Stimulated activated naive B cell treated with anti-CD40 and anti-IgM and Interleukin-4, amounts not matched to agents 10 μg/mL and 1 μg/mL and 100 μg/mL, for 72 hours (primary cell): Measurements from ENCODE around the gene NLK.
"Not testable (repeated sequence)": the region's sequence is repeated elsewhere in the genome, so short reads cannot be mapped to it uniquely, and the experiment has no call there.

Experiments used
- ATAC-seq, 2 donors: fragments of 150-1000 bp; cut with Tn5 transposase; replicated peaks; 2 replicates each; pipeline ENCODE4 v1.10.0; 2021; ENCODE audit warnings: moderate library complexity in 1 of 2
- DNase-seq: peaks from one replicate; pipeline ENCODE4 v3.0.0; 2021
- H3K27ac Mint-ChIP-seq: one replicate; pipeline ENCODE4 v1.8.0; 2022; ENCODE audit warnings: mild to moderate bottlenecking, mixed read lengths
- H3K27me3 Mint-ChIP-seq, 2 donors: one replicate each; pipeline ENCODE4 v1.8.0; 2022; ENCODE audit warnings: mixed read lengths in 2 of 2
- H3K36me3 Mint-ChIP-seq, 2 donors: one replicate each; pipeline ENCODE4 v1.8.0; 2022; ENCODE audit warnings: mixed read lengths in 2 of 2, mild to moderate bottlenecking in 1 of 2
- H3K4me1 Mint-ChIP-seq, 2 donors: one replicate each; pipeline ENCODE4 v1.8.0; 2022; ENCODE audit warnings: mixed read lengths in 2 of 2, mild to moderate bottlenecking in 1 of 2
- H3K4me3 Mint-ChIP-seq, 2 donors: one replicate each; pipeline ENCODE4 v1.8.0; 2022; ENCODE audit warnings: mild to moderate bottlenecking in 2 of 2, mixed read lengths in 2 of 2, moderate library complexity in 1 of 2
- H3K9me3 Mint-ChIP-seq, 2 donors: one replicate each; pipeline ENCODE4 v1.8.0; 2022; ENCODE audit warnings: mixed read lengths in 2 of 2, mild to moderate bottlenecking in 1 of 2

The NLK gene

GRCh38 chr17:28097254-28097653, 54.8 kb downstream of the NLK start:
- Mint-ChIP-seq H3K4me1 (peaks cover 14 to 36% of the 10 kb centered on the region in 2 donors), H3K9me3 (no peaks in the 10 kb centered on the region), H3K27me3 (no peaks in the 10 kb centered on the region), H3K36me3 (peaks cover 3 to 11% of the 10 kb centered on the region in 2 donors), H3K4me3 (no peak overlapping the region), H3K27ac (no peak overlapping the region)
- no peak for ATAC-seq
- DNase-seq = no peak

- Mint-ChIP-seq H3K27ac (peak overlapping the region; percentile 77), H3K4me1 (peaks cover 14 to 36% of the 10 kb centered on the region in 2 donors), H3K4me3 (peak overlapping the region; percentile 48), H3K9me3 (no peaks in the 10 kb centered on the region), H3K27me3 (no peaks in the 10 kb centered on the region), H3K36me3 (peaks cover 3 to 11% of the 10 kb centered on the region in 2 donors)
- ATAC-seq (peak; percentile 93 to 98), DNase-seq (no peak)
Observed at GRCh38 chr17:28097901-28098300, 55.4 kb downstream of the NLK start.

- H3K4me3 Mint-ChIP-seq, H3K27ac Mint-ChIP-seq, DNase-seq, H3K27me3 Mint-ChIP-seq, H3K9me3 Mint-ChIP-seq, ATAC-seq: not testable (repeated sequence)
- Mint-ChIP-seq H3K36me3 (peaks cover 3 to 11% of the 10 kb centered on the region in 2 donors), H3K4me1 (peaks cover 12 to 36% of the 10 kb centered on the region in 2 donors)
Observed at GRCh38 chr17:28098591-28098990, 56.1 kb downstream of the NLK start.

GRCh38 chr17:28100251-28100650, 57.8 kb downstream of the NLK start:
- Mint-ChIP-seq H3K4me1 (peaks cover 10 to 23% of the 10 kb centered on the region in 2 donors), H3K9me3 (no peaks in the 10 kb centered on the region), H3K36me3 (peaks cover 3 to 11% of the 10 kb centered on the region in 2 donors), H3K4me3 (no peak overlapping the region), H3K27ac (no peak overlapping the region), H3K27me3 (no peaks in the 10 kb centered on the region)
- ATAC-seq = no peak
- no peak for DNase-seq

- H3K9me3 Mint-ChIP-seq = no peaks in the 10 kb centered on the region
- no peaks in the 10 kb centered on the region for H3K27me3 Mint-ChIP-seq
- no peak for DNase-seq
- no peak overlapping the region for H3K4me3 Mint-ChIP-seq
- no peak for ATAC-seq
- H3K36me3 Mint-ChIP-seq = peaks cover 3 to 11% of the 10 kb centered on the region in 2 donors
- H3K4me1 Mint-ChIP-seq = peaks cover 10 to 23% of the 10 kb centered on the region in 2 donors
- H3K27ac Mint-ChIP-seq = no peak overlapping the region
Observed at GRCh38 chr17:28100936-28101335, 58.5 kb downstream of the NLK start.

GRCh38 chr17:28101919-28102318, 59.4 kb downstream of the NLK start:
- no peak overlapping the region for H3K4me3 Mint-ChIP-seq
- H3K36me3 Mint-ChIP-seq = peaks cover 3 to 11% of the 10 kb centered on the region in 2 donors
- H3K27me3 Mint-ChIP-seq = no peaks in the 10 kb centered on the region
- ATAC-seq = no peak
- H3K27ac Mint-ChIP-seq = no peak overlapping the region
- DNase-seq = no peak
- H3K9me3 Mint-ChIP-seq = no peaks in the 10 kb centered on the region
- peaks cover 5 to 14% of the 10 kb centered on the region in 2 donors for H3K4me1 Mint-ChIP-seq

- H3K4me3 Mint-ChIP-seq = no peak overlapping the region
- no peaks in the 10 kb centered on the region for H3K27me3 Mint-ChIP-seq
- no peak for ATAC-seq
- no peak overlapping the region for H3K27ac Mint-ChIP-seq
- H3K36me3 Mint-ChIP-seq = peaks cover 7 to 9% of the 10 kb centered on the region in 2 donors
- DNase-seq = no peak
- H3K4me1 Mint-ChIP-seq = peaks cover 2 to 3% of the 10 kb centered on the region in 2 donors
- peaks cover 4 to 5% of the 10 kb centered on the region in 2 donors for H3K9me3 Mint-ChIP-seq
Observed at GRCh38 chr17:28105501-28105900, 63.0 kb downstream of the NLK start.

GRCh38 chr17:28110184-28110583, 67.7 kb downstream of the NLK start:
- Mint-ChIP-seq H3K4me1 (peaks cover 6 to 8% of the 10 kb centered on the region in 2 donors), H3K27me3 (no peaks in the 10 kb centered on the region), H3K27ac (no peak overlapping the region), H3K36me3 (peaks cover 7% of the 10 kb centered on the region in 2 donors), H3K4me3 (no peak overlapping the region), H3K9me3 (peaks cover 5 to 6% of the 10 kb centered on the region in 2 donors)
- DNase-seq (no peak), ATAC-seq (no peak)

GRCh38 chr17:28112181-28112580, 69.7 kb downstream of the NLK start:
- Mint-ChIP-seq H3K27me3 (no peaks in the 10 kb centered on the region), H3K27ac (no peak overlapping the region), H3K4me1 (peaks cover 11 to 12% of the 10 kb centered on the region in 2 donors), H3K36me3 (peaks cover 7% of the 10 kb centered on the region in 2 donors), H3K9me3 (peaks cover 5 to 6% of the 10 kb centered on the region in 2 donors), H3K4me3 (no peak overlapping the region)
- ATAC-seq = no peak
- DNase-seq = no peak

GRCh38 chr17:28112606-28113005, 70.1 kb downstream of the NLK start:
- no peak for DNase-seq
- H3K9me3 Mint-ChIP-seq = peaks cover 5 to 6% of the 10 kb centered on the region in 2 donors
- H3K27ac Mint-ChIP-seq = no peak overlapping the region
- ATAC-seq = no peak
- peaks cover 11 to 12% of the 10 kb centered on the region in 2 donors for H3K4me1 Mint-ChIP-seq
- peaks cover 7% of the 10 kb centered on the region in 2 donors for H3K36me3 Mint-ChIP-seq
- H3K4me3 Mint-ChIP-seq = no peak overlapping the region
- no peaks in the 10 kb centered on the region for H3K27me3 Mint-ChIP-seq

- Mint-ChIP-seq H3K4me3 (no peak overlapping the region), H3K4me1 (peaks cover 11 to 12% of the 10 kb centered on the region in 2 donors)
Observed at GRCh38 chr17:28113269-28113668, 70.8 kb downstream of the NLK start.

GRCh38 chr17:28115046-28115445, 72.6 kb downstream of the NLK start:
- H3K9me3 Mint-ChIP-seq = peaks cover 5 to 6% of the 10 kb centered on the region in 2 donors
- no peak overlapping the region for H3K27ac Mint-ChIP-seq
- no peak for ATAC-seq
- H3K36me3 Mint-ChIP-seq = peaks cover 6 to 7% of the 10 kb centered on the region in 2 donors
- no peaks in the 10 kb centered on the region for H3K27me3 Mint-ChIP-seq
- no peak overlapping the region for H3K4me3 Mint-ChIP-seq
- no peak for DNase-seq
- peaks cover 11 to 12% of the 10 kb centered on the region in 2 donors for H3K4me1 Mint-ChIP-seq

More at GRCh38 chr17:28113269-28113668, 70.8 kb downstream of the NLK start:
- Mint-ChIP-seq H3K27ac (no peak overlapping the region), H3K27me3 (no peaks in the 10 kb centered on the region), H3K36me3 (peaks cover 7% of the 10 kb centered on the region in 2 donors), H3K9me3 (peaks cover 5 to 6% of the 10 kb centered on the region in 2 donors)
- no peak for DNase-seq
- ATAC-seq = no peak

- Mint-ChIP-seq H3K4me1 (peaks cover 8 to 12% of the 10 kb centered on the region in 2 donors), H3K9me3 (no peaks in the 10 kb centered on the region), H3K36me3 (peaks cover 0 to 2% of the 10 kb centered on the region in 2 donors), H3K4me3 (no peak overlapping the region), H3K27ac (no peak overlapping the region), H3K27me3 (no peaks in the 10 kb centered on the region)
- ATAC-seq = no peak
- DNase-seq = no peak
Observed at GRCh38 chr17:28117304-28117703, 74.8 kb downstream of the NLK start.

- peaks cover 3 to 9% of the 10 kb centered on the region in 2 donors for H3K36me3 Mint-ChIP-seq
- H3K4me3 Mint-ChIP-seq = no peak overlapping the region
- H3K9me3 Mint-ChIP-seq = no peaks in the 10 kb centered on the region
- no peak overlapping the region for H3K27ac Mint-ChIP-seq
- H3K27me3 Mint-ChIP-seq = no peaks in the 10 kb centered on the region
- ATAC-seq (no peak), DNase-seq (no peak)
- H3K4me1 Mint-ChIP-seq = peaks cover 8 to 12% of the 10 kb centered on the region in 2 donors
Observed at GRCh38 chr17:28118362-28118761, 75.9 kb downstream of the NLK start.

GRCh38 chr17:28119046-28119445, 76.6 kb downstream of the NLK start:
- H3K36me3 Mint-ChIP-seq = peaks cover 3 to 9% of the 10 kb centered on the region in 2 donors
- ATAC-seq (no peak), DNase-seq (no peak)
- no peaks in the 10 kb centered on the region for H3K9me3 Mint-ChIP-seq
- no peaks in the 10 kb centered on the region for H3K27me3 Mint-ChIP-seq
- peaks cover 5 to 12% of the 10 kb centered on the region in 2 donors for H3K4me1 Mint-ChIP-seq
- H3K27ac Mint-ChIP-seq = no peak overlapping the region
- no peak overlapping the region for H3K4me3 Mint-ChIP-seq
